ENCODE data around the gene SLC22A15.

DNA sequence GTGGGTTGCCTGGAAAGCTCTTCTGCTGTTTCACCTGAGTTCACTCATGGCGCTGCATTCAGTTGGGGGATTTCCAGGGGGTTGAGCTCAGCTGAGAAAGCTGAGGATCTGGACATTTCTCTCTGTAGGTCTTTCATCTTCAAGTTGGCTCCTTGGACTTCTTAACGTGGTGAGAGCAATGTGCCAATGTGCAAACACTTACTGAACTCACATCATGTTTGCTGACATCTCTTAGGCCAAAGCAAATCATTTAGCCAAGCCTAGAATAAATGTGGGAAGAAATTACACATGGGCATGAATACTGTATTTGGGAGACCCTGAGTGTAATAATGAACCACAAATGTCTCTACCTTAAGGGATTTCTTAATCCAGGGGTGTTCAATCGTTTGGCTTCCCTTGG lies 42.7 kb upstream of the SLC22A15 start:
- TF ChIP-seq, protein P1, sequence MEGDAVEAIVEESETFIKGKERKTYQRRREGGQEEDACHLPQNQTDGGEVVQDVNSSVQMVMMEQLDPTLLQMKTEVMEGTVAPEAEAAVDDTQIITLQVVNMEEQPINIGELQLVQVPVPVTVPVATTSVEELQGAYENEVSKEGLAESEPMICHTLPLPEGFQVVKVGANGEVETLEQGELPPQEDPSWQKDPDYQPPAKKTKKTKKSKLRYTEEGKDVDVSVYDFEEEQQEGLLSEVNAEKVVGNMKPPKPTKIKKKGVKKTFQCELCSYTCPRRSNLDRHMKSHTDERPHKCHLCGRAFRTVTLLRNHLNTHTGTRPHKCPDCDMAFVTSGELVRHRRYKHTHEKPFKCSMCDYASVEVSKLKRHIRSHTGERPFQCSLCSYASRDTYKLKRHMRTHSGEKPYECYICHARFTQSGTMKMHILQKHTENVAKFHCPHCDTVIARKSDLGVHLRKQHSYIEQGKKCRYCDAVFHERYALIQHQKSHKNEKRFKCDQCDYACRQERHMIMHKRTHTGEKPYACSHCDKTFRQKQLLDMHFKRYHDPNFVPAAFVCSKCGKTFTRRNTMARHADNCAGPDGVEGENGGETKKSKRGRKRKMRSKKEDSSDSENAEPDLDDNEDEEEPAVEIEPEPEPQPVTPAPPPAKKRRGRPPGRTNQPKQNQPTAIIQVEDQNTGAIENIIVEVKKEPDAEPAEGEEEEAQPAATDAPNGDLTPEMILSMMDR (conservative IDR thresholded peaks at IDR 0.05; ENCODE audit: low read length): no peak
- no peak for TF ChIP-seq EZH2phosphoT487 (IDR thresholded peaks at IDR 0.05; ENCODE audit: borderline replicate concordance, low read depth, low read length)

Data from OCI-LY7 (cell line).